ENCODE data around the gene SH3RF1. TPM values are rescaled to one million over a fixed set of nuclear protein-coding genes. Genes with fewer than 3 reads are reported as not detected.

SH3RF1 gene
- total RNA-seq, 4 donors from 2014 or later, result 5.9 to 41.2 (median 15.0) TPM

DNA sequence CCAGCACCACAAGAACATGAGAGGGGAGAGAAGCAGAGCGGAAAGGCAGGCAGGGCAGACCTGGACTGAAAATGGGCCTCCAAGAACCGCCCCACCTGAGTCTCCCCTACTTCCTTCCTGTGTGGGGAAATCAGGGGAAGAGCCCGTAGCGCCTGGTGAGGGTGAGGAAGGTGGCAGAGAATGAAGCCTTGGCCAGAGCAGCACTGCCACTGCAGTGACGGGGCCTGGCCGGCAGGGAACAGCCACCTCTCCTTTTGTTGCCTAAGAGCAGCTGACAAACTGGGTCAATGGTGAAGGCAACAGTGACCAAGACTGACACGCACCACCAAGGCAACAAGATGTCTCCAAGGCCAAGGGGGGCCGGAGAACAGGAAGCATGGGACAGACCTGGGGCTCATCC is 202.3 kb downstream of the SH3RF1 start:
- Histone ChIP-seq H3K27me3 (no peaks in the 10 kb centered on the region), H3K27ac (no peak overlapping the region), H3K9me3 (no peaks in the 10 kb centered on the region), H3K4me3 (no peak overlapping the region), H3K36me3 (no peaks in the 10 kb centered on the region), H3K4me1 (no peaks in the 10 kb centered on the region)
- no peak for DNase-seq
- no peak for TF ChIP-seq CTCF (IDR thresholded peaks at IDR 0.05)
- no peak for TF ChIP-seq POLR2A (IDR thresholded peaks at IDR 0.05)
- intact Hi-C loops (cut with DNase I; ENCODE audit: low total_unique reads), result no loop called here

GRCh38 chr4:169066934-169067333 is 203.8 kb downstream of the SH3RF1 start:
- Histone ChIP-seq H3K4me1 (no peaks in the 10 kb centered on the region), H3K36me3 (no peaks in the 10 kb centered on the region), H3K27ac (no peak overlapping the region), H3K27me3 (no peaks in the 10 kb centered on the region), H3K9me3 (no peaks in the 10 kb centered on the region), H3K4me3 (no peak overlapping the region)
- DNase-seq, result no peak
- no peak for TF ChIP-seq CTCF (IDR thresholded peaks at IDR 0.05)
- no peak for TF ChIP-seq POLR2A (IDR thresholded peaks at IDR 0.05)
- intact Hi-C loops (cut with DNase I; ENCODE audit: low total_unique reads), result no loop called here

GRCh38 chr4:169064296-169064695 is 206.5 kb downstream of the SH3RF1 start:
- Histone ChIP-seq H3K4me1 (no peaks in the 10 kb centered on the region), H3K4me3 (no peak overlapping the region), H3K27me3 (no peaks in the 10 kb centered on the region), H3K36me3 (no peaks in the 10 kb centered on the region), H3K27ac (no peak overlapping the region), H3K9me3 (no peaks in the 10 kb centered on the region)
- intact Hi-C loops (cut with DNase I; ENCODE audit: low total_unique reads), result no loop called here
- no peak for DNase-seq
- TF ChIP-seq CTCF (IDR thresholded peaks at IDR 0.05) (no peak), POLR2A (IDR thresholded peaks at IDR 0.05) (no peak)

- DNase-seq, result no peak
- H3K36me3 ChIP-seq, result no peaks in the 10 kb centered on the region
- no peaks in the 10 kb centered on the region for H3K9me3 ChIP-seq
- H3K27me3 ChIP-seq, result no peaks in the 10 kb centered on the region
- H3K27ac ChIP-seq, result peak overlapping the region; percentile 64 to 86
- H3K4me3 ChIP-seq, result no peak overlapping the region
- intact Hi-C loops (cut with DNase I; ENCODE audit: low total_unique reads), result no loop called here
- no peak for TF ChIP-seq CTCF (IDR thresholded peaks at IDR 0.05)
- no peak for TF ChIP-seq POLR2A (IDR thresholded peaks at IDR 0.05)
- H3K4me1 ChIP-seq, result no peaks in the 10 kb centered on the region
Measured at GRCh38 chr4:169063441-169063840, 207.3 kb downstream of the SH3RF1 start.

DNA sequence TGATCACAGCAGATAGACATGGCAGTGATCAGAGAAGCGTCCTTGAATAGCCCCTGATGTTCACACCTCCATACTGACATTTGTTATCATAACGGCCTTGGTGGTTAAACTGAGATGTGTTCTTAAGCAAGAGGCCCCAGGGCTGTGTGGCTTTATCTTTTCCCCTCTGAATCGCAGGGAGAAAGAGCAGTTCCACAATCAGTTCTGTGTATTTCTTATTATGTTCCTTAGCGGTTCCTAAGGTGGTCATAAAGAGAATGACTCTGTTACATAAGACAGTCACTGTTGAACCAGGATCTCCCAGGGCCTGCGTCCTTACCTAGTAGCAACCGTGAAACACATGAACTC is 207.9 kb downstream of the SH3RF1 start:
- Histone ChIP-seq H3K4me3 (peak overlapping the region in 1 of 2 donors; percentile 18), H3K9me3 (no peaks in the 10 kb centered on the region), H3K4me1 (no peaks in the 10 kb centered on the region), H3K36me3 (no peaks in the 10 kb centered on the region), H3K27me3 (no peaks in the 10 kb centered on the region), H3K27ac (peak overlapping the region; percentile 64 to 86)
- intact Hi-C loops (cut with DNase I; ENCODE audit: low total_unique reads), result no loop called here
- TF ChIP-seq CTCF (IDR thresholded peaks at IDR 0.05), result no peak
- no peak for TF ChIP-seq POLR2A (IDR thresholded peaks at IDR 0.05)
- DNase-seq, result peak in 1 of 2 donors; percentile 24

Measured in uterus (tissue), 4 donors.